ENCODE data around the gene SRBD1. TPM values are rescaled to one million over a fixed set of nuclear protein-coding genes. Genes with fewer than 3 reads are reported as not detected.

SRBD1 gene
- polyA plus RNA-seq, 3 donors: 19.3 to 23.2 (median 20.6) TPM

DNA sequence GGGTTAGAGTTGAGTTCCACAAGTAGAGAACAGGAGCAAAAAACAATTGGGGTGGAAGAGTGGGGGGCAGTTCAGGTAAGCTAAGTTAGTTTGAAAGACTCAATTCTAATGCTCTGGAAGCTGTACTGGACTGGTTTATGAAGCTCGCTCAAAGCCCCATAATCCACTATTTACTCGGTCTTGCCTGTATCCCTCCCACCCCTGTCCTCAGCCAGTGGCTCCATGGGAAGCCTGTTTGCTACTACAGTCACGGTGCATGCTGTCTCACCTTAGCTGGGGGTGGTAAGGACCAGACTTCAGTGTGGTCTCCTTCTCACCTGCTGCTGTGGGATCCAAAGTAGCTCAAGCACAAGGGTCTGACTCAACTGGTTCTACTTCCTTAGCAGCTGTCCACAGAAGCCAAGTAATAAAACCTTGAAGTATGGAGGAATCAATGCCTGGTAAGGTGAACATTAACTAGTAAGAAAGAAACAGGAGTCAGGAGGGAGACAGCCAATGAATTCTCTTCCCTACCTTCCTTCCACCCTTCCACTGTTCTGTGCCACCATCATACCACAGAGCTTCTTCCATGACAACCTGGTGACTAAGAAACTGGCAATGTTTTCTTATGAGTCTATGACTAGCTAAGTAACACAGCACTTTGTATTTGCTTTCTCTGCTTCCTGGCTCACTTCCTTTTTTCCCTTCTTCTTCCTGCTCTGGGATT lies 230.8 kb downstream of the SRBD1 start:
- no peak for DNase-seq

DNA sequence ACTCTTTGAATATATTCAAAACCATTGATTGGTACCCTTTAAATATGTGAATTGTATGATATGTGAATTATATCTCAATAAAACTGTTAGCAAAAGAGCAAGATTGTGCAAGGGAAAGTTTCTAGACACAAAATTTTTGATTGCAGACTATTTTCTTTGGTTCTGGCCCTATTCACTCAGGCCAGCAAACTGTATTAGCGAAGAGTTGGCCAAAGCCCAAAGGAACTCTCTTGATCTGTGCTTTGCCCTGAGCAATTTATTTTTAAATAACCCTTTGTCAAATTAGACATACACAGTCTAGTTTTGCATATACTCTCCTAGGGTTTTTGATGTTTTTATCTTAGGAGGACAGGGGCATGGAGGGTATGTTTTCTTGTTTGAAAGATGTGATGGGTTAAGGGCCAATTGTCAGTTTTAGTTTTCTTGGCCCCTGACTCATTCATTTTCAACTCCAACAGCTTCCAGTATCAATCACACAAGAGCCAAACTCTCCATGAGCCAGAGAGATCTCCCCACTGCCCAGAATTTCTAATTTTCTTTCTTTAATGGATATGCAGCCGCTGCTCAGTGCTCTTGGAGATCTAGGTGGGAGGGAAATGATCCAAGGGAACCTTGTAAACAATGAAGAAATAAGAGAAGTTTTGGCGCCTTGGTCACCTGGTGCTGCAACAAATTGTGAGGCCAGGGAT lies 231.5 kb downstream of the SRBD1 start:
- no peak for DNase-seq

DNA sequence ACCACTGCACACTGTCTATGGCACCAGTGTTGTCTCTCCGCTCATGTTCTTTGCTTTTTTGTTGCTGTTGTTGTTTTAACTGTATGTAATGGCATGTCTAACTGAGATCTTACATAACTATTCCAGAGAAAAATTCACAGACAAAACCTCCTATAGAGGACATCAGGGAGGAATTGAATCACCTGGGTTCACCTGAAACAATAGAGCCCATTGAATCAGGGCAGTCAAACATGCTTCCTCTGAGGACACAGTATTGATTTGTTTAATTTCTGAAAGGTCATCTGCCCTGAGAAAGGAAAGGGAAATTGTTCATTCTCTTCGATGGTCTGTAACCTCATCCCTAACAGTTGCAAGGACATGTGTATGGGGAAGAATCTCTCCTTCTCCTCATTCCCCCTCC lies 237.5 kb downstream of the SRBD1 start:
- no peak for DNase-seq

DNA sequence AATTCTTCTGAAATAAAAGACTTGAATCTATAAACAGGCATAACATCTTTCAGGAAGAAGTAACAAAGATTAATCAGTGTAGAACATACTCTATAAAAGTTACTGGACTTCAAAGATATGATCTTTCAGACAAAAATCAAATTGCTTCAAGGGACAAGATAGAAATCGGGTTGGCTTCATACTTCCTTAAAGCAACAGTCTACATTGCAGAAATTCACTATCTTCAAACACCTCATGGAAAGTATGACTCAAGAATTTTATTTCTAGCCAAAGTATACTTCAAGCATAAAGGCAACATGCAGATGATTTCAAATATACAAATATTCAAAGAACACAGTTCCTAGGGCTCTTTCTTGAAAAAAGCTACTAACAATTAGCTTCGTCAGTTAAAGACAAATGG lies 240.7 kb downstream of the SRBD1 start:
- DNase-seq: no peak

DNA sequence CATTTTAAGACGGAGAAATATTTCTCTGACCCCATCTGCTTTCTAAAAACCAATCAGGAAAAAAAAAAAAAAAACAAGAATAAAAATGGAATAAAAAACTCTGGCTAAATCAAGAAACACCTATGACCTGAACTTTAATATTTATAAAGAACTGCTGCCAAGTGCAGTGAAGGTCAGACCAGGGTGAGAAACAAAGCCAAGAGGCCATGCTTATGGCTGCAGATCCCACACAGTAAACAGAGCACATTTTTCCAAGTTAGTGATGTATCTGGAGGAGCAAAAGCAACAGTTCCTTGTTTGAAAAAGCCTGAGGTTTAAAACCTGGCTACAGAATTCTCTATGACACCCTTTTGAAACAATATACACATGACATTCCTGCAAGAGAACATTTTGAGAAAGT lies 242.3 kb downstream of the SRBD1 start:
- DNase-seq: no peak

DNA sequence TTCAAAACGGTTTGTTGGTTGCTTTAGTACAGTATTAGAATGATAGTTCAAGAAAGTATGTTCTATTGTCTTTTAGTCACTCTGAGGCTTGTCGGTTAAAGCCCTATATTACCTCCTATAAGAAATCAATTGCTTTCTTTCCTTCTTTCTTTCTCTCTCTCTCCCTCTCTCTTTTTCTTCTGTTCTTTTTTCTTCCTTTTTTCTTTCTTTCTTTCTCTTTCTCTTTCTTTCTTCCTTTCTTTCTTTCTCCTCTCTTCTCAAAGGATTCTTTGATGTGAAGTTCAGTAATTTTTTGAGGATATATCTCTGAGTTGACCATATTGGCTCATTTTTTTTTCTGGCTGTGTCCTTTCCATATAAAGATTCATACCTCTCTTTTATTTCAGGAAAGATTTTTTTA lies 249.4 kb downstream of the SRBD1 start:
- DNase-seq: no peak

DNA sequence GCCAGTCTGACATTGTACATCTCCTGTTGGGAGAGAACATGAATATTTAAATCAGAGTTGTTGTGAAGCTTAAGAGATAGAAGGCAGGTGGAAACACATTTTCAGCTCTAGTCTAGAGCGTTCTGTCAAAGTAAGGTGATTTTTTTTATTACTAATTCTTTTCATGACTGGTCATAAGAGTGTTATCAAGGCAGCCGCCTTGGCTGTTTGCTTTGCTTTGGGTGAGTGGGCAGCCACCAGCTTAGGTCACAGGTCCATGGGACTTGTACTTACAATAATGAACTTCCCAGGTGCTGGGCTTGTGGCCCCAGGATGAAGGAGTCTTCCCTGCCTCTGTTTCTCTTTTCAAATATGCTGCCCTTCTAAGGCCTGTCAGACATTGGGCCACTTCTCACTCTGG lies 256.3 kb downstream of the SRBD1 start:
- no peak for DNase-seq

DNA sequence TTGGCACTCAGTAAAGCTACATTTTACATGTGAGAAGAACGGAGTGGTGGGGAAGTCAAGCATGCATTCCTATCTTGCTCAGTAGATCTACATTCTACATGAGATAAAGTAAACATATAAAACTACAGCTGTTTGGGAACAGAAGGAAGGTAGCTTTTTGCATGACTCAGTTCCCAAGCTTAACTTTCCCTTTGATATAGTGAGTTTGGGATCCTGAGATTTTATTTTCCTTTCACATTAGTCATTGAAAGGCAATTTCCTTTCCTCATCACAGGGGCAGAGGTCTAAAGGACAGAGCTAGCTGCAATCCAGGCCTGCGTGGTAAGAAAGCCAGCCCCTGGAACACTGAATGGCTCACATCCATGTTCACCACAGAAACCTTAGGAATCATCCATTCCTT lies 257.2 kb downstream of the SRBD1 start:
- DNase-seq: no peak

DNA sequence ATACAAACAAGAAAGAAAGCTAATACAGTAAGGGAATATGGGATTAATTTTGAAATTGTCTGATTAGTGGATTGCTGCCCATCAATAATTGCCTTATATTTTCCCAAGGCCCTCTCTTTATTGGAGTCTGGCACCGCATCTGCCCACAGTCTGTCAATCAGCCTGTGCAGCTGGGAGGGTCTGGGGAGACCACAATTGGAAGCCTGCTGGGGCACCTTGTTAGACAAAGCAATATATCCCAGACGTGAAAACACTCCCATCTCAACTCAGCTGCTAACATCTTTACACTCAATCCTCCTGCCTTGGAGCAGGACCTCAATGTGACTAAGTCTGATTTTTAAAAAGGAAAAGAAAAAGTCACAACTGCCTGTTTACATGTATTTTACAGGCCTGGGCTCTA lies 258.6 kb downstream of the SRBD1 start:
- DNase-seq: no peak

DNA sequence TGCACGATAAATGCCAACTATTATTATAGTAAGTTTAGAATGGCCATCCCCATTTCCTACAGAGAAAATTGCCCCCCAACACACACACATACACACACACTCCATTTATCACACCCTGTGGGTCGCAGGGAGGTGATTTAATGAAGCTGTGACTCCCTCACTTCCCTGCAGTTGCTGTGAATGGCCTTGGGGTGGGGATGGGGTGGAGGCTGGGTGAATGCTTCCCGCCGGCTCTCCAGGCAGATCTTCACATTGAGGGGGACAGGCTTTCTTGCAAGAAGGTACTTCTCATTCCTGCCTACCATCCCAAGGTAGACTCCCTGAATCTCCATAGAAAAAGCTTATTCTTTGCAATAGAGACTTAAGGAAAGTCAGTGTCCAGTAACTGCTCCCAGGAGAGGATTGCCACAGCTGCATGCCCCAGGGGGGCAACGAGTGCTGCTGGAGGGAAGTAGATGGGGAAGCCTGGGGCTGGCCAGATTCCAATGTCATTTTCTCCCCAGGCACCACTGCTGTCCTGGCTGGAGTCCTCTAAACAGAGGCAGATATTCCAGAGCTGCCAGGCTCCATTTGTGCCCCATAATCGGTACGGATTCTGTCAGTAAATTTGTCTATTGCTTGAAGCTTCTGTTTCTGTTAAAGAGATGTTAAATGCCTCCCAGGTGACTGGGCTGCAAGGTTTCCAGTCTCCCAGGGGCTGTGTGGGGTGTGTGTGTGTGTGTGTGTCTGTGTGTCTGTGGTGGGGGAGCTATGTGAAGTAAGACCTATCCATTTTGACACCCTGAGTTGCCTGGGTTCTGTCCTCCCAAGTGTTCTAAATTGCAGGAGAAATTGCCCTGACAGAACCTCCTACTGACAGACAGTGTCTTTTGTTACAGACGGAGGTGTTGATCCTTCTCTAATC lies 265.5 kb downstream of the SRBD1 start:
- no peak for DNase-seq

DNA sequence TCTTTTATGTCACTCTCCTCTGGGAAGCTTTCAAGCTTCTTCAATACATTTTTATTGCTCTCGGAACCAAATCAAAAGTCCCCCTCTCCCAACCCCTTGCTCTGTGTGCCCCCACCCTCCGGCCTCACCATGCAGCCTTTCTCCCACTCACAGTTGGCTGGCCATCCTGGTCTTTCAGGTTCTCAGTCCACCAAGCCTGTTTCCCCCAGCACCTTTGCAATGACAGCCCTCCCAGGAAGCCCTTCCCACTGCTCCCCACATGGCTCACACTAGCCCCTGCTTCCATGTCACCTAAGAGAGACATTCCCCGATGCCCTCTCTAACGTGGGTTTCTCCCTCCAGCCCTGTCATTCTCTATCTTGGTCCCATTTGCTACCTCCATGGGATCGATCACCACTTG lies 266.6 kb downstream of the SRBD1 start:
- DNase-seq: no peak

DNA sequence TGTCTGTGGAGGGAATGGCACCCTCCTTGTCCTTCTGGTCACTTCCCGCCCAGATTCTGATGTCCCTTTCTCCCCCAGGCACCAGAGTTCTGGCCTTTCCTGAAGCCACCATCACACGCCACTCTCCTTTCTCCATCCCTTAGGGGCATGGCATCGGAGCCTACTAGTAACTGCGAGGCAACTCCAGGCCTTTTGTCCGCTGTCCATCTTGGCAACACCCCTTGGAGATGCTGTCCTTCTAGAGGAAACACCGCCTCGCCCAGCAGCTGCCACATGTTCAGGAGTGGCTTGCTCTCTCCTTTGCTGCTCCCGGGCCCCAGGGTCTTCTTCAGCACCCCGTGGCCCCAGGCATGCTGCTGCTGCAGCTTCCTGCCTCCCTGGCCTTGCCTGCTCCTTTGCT lies 267.0 kb downstream of the SRBD1 start:
- no peak for DNase-seq

DNA sequence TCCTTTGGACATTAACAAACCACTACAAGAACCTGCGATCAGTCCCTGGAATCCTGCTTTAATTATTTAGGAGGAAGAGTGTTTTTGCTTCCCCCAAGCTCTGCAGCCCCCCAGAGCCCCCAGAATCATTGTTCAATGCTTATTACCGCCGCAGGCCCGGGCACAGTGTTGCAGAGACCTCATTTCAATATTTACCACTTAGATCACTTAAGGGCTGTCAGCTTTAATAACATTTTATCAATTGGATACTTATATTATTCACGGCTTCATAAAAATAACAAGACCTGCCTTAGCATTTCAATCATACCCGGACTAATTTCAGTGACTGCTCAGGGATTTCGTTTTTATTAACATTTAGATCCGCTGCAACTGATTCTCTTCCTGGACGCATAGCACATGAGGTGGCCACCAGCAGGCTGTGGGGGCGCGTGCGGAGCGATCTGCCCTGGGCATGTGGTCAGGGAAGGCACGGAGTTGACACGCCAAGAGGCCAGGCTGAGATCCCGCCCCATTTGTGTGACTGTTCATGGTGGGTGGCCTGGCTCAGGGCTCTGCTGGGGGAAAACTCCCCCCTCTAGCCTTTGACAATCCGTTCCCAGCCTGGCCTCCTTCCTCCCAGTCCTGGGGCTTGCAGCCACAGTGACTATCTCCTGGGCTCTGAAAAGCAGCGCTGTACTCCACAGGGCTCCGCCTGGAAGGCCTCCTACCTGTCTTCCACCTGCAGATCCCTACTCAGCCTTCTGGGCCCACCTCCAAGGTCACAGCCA lies 267.6 kb downstream of the SRBD1 start:
- DNase-seq: no peak

DNA sequence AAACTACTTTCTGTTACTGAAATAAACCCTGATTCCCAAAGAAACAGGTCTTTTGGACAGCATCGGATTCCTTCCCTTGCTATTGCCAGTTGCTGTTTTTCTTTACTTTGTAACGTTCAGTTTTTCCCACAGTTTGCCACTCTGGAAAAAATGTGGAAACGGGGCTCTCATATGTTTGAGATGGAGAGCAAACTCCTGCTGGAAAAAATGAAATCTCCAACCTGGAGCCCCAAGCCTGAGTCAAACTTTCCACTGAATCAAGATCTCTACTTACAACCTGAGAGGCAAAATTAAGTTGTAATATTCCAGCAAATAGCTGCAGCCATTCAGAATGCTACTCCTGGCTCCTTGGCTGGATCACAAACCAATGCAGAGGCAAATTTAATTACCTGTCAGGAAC lies 270.7 kb downstream of the SRBD1 start:
- DNase-seq: no peak

DNA sequence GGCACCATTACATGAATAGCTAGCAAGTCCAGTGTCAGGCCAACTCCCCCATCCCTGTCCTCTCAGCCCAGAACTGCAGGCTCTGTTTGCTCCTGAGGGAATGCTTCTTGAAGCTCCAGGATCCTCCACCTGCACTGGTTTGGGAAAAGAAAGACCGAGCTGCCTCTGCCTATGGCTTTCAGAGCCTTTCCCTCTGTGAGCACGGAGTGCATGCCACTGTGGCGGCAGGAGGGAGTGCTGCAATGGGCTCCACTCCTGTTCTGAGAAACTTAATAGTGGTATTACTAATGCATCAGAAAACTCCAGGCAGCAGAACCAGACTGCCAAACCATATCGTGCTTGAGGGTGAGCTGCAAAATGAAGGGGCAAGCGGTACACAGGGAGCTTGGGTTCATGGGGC lies 271.8 kb downstream of the SRBD1 start:
- DNase-seq: no peak

Other genes with a start within 250 kb of the SRBD1 start
- gene PRKCE, start 40.4 kb upstream of the SRBD1 start, polyA plus RNA-seq (ENCODE audit: insufficient read length in 3 of 3): 1 to 10 TPM; 7.8 to 9.9 (median 7.8) TPM